Breast epithelium (tissue), 3 donors: Measurements from ENCODE around the gene CBX6.

Experiments
- POLR2AphosphoS5 ChIP-seq, 3 donors: sonication (generic); formaldehyde crosslinking; IDR thresholded peaks; one replicate each; pipeline ENCODE4 v1.6.1; 2017; ENCODE audit warnings: antibody characterized with exemption in 3 of 3
- TF ChIP-seq, protein P1 (sequence below), 3 donors: fragments of 450-650 bp; IDR thresholded peaks; one replicate each; pipeline ENCODE4 v1.5.1; 2016 to 2017; ENCODE audit warnings: antibody characterized with exemption in 3 of 3, mild to moderate bottlenecking in 3 of 3, moderate library complexity in 3 of 3

DNA sequence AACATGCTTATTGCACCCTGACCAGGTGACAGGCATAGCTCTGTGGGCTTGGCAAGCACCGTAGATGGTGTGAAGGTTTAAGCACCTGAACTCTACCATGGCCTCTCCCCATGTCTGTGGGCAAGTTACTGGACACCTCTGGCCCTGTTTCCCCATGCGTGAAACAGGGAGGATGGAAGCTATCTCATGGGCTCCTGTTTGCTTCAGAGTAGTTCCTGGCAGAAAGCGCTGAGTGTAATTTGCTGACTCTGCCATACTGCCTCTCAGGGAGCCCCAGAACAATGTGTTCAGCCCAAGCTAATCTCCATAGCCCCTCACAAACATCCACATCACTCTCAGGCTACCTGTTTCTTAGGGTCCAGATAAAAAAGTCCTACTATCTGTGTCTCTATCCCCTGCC, 2.4 kb downstream of the CBX6 start:
- no peak for TF ChIP-seq POLR2AphosphoS5 (IDR thresholded peaks at IDR 0.05)
- TF ChIP-seq, protein P1, sequence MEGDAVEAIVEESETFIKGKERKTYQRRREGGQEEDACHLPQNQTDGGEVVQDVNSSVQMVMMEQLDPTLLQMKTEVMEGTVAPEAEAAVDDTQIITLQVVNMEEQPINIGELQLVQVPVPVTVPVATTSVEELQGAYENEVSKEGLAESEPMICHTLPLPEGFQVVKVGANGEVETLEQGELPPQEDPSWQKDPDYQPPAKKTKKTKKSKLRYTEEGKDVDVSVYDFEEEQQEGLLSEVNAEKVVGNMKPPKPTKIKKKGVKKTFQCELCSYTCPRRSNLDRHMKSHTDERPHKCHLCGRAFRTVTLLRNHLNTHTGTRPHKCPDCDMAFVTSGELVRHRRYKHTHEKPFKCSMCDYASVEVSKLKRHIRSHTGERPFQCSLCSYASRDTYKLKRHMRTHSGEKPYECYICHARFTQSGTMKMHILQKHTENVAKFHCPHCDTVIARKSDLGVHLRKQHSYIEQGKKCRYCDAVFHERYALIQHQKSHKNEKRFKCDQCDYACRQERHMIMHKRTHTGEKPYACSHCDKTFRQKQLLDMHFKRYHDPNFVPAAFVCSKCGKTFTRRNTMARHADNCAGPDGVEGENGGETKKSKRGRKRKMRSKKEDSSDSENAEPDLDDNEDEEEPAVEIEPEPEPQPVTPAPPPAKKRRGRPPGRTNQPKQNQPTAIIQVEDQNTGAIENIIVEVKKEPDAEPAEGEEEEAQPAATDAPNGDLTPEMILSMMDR (IDR thresholded peaks at IDR 0.05) = no peak
